HG03354 (cell line): ENCODE measurements around the gene UBE2I.

Experiments
- ATAC-seq: cut with Tn5 transposase; IDR thresholded peaks from one replicate; pipeline ENCODE4 v1.9.1; 2021; ENCODE audit warnings: mild to moderate bottlenecking; ENCODE audit not compliant: unreplicated experiment, poor library complexity, severe bottlenecking

Gene UBE2I

GRCh38 chr16:1276580-1276878 lies 32.9 kb upstream of the UBE2I start:
- ATAC-seq, result no peak

DNA sequence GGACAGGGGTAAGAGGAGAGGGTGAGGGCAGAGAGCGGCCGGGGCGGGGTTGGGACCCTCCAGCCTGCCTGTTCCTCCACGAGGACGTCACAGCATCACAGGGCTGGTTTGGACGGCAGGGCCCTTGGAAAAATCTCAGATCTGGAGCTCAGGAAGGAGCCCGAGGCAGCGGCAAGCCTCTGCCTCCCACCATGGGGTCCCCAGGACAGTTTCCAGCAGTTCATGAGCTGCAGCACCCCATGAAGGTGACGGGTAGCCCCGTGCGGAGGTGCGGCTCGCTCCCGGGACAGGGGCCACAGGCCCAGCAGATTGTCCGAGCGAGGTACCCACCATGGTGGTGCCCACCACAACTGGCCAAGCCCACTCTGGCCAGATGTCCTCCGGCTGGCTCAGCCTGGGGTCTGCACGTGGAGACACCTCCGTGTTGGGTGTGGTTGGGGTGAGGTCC lies 32.3 kb upstream of the UBE2I start:
- ATAC-seq, result no peak

GRCh38 chr16:1277617-1278282 lies 31.7 kb upstream of the UBE2I start:
- no peak for ATAC-seq

- no peak for ATAC-seq
These were observed 31.0 kb upstream of the UBE2I start for GRCh38 chr16:1278477-1278876.

DNA sequence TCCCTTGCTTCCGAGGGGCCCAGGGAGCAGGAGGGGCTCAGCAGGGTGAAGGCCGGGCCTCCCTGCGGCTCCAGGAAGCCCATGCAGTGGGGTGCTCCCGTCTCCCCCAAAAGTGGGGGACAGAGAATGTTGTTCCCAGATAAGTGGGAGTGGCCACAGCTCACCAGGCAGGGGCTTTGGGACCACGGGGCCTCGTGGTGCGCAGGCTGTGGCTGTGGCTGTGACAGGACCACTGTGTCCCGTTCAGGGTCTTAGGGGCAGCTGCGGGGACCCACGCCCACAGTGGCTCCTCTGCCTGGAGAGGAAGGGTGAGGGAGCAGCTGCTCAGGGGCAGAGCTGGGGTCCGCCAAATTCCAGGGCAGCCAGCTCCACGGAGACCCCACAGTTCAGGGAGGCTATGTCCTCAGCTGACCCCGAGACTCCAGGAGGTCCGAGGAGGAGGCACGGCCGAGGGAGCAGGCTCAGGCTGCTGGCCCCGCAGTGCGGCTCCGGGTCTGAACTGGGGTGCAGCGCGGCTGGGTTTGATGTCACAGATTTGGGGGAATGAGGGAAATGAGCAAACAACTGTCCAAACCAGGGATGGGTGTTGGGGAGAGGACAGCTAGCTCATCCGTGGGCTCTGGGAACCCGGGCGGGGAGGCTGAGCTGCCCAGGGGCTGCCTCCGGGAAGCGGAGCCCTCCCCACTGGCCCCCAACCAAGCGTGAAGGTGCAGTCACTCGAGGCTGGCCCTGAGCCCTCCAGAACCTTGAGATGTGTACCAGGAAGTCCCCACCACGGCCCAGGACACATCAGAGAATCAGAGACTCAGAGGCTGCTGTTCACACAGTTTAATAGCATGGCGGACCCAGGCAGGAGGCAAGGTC lies 30.1 kb upstream of the UBE2I start:
- ATAC-seq, result no peak

GRCh38 chr16:1279945-1280589 lies 29.4 kb upstream of the UBE2I start:
- ATAC-seq, result no peak

DNA sequence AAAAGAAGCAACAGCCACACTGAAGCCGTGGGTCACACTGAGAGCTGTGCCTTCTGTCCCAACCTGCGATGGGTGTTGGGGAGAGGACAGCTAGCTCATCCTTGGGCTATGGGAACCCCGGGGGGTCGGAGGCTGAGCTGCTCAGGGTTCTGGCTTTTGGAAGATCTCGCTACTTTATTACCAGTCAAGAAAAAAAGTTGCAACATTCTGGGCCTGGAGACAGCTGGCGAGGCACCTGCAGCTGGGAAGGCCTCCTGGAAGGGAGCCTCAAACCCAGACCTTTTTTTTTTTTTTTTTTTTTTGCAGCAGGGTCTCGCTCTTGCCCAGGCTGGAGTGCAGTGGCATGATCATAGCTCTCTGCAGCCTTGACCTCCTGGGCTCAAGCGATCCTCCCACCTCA lies 28.7 kb upstream of the UBE2I start:
- no peak for ATAC-seq

DNA sequence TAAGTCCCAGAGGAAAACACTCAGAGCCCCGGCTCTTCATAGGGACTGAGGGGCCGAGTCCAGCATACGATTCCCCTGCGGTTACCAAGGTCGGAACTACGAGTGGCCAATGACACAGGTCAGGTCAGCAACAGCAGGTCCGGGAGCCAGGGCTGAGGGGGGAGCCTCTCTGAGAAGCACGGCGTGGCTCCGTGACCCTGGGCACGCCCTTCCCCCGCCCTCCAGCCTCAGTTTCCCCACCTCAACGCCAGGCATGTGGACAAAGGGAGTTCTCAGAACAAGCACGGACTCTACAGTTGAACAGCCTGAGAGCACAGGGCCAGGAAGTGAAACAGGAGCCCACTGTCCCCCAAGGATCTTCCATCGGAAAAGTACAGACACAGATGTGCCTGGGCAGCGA lies 27.9 kb upstream of the UBE2I start:
- ATAC-seq, result no peak

- no peak for ATAC-seq
These were observed 27.0 kb upstream of the UBE2I start for GRCh38 chr16:1282324-1282973.

DNA sequence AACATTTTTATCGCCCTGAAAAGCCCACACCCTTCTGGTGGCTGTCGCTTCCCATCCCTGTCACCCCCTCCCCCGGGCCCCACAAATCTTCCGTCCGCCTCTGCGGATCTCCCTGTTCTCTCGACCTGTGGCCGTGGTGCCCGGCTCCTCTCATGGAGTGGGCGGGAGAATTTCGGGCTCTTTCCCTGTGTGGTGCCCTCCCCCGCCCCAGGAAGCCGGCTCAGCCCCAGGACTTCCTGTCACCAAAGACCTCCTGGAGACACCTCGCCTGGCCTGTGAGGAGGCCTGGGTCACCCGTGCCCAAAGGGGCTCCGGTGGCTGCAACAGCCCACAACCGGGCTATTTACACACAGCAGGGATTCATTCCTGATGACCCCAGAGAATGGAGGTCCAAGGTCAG lies 26.1 kb upstream of the UBE2I start:
- no peak for ATAC-seq

- ATAC-seq, result no peak
These were observed 25.3 kb upstream of the UBE2I start for GRCh38 chr16:1283996-1284616.

GRCh38 chr16:1285669-1286512 lies 23.5 kb upstream of the UBE2I start:
- ATAC-seq, result no peak

DNA sequence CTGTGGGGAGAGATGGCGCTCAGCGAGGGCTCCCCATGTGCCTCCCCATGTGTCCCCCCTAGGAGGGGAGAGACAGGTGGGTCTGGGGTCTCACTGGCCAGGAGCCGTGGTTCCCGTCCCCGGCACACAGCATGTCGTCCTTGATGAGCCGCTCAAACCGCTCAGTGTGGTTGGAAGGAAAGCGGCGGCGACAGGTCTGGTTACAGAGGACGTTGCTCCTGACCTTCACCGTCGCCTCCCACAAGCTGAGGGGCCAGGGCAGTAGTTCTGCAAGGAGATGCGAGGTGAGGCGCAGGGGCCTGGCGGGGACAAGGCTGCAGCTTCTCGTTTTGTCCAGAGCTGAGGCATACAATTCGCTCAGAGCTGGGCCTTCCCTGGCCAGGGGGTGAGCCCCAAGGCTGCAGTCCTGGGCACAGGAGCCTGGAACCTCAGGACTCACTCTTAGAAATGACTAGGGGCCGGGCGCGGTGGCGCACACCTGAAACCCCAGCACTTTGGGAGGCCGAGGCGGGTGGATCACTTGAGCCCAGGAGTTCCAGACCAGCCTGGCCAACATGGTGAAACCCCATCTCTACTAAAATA lies 22.8 kb upstream of the UBE2I start:
- no peak for ATAC-seq

GRCh38 chr16:1287982-1288670 lies 21.3 kb upstream of the UBE2I start:
- ATAC-seq, result no peak

DNA sequence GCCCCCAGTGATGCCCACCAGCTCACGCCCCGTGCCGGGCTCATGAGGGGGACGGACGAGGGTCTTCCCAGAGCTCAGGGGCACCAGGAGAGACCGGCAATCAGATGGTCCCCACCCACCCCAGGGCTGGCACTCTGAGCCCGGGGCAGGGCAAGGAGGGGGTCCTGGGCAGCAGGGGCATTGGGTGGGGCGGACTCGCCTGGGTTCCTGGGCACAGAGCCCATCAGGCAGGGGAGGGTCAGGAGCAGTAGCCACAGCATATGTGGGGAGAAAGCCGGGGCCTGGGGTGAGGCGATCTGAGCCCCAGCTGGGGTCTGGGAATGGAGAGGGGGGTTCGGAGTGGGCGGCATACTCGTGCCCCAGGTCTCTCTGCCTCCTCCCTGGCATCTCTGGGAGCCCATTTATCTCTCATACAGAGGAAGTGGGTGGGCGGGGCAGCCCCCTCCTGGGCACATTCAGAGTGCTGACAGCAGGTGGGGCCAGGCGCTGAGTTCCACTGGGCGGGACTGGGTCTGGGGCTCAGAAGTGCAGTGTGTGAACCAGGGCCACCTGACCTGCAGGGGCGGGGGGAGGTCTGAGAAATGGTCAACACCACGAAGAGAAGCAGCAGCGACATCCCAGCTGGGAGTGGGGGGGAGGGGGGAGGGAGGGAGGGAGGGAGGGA lies 20.5 kb upstream of the UBE2I start:
- no peak for ATAC-seq

GRCh38 chr16:1289477-1289866 lies 20.0 kb upstream of the UBE2I start:
- no peak for ATAC-seq

DNA sequence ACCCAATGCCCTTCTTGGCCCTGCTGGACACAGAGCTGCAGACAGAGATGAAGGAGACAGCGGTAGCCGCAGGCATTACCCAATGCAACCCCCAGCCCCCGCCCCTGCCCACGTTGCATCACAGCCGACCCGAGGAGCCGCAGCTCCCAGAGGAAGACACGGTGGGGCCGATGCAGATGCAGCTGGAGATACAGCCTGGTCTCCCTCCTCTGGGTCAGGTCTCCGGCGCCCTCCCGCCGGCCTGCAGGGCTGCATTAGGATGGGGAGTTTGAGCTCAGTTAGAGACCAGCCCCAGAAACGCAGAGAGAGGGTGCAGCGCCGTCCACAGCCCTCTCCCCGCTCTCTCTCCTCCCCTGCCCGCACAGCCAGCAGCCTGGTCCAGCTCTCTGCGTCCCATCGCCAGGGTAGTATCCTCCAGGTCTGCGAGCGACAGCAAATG lies 19.4 kb upstream of the UBE2I start:
- no peak for ATAC-seq
